Astrocyte of the spinal cord (primary cell): ENCODE measurements around the gene SYNJ2.

Experiments
- DNase-seq: peaks from one replicate; pipeline ENCODE4 v3.0.0; 2011; ENCODE audit warnings: low read depth, low spot score
- H3K4me3 ChIP-seq: 2 replicates; pipeline ENCODE4 v1.5.1; 2011; ENCODE audit warnings: low read depth, mild to moderate bottlenecking, low read length, moderate library complexity
- CTCF ChIP-seq: IDR thresholded peaks from 2 replicates; pipeline ENCODE4 v1.5.1; 2012; ENCODE audit warnings: low read depth, mild to moderate bottlenecking, low read length, inconsistent platforms
- in situ Hi-C: cut with HindIII; loops from 2 replicates; pipeline ENCODE4 v1.10.0; 2017; ENCODE audit warnings: low sequenced_read_pairs

The SYNJ2 gene

GRCh38 chr6:158061361-158061708, 79.7 kb downstream of the SYNJ2 start:
- DNase-seq, result no peak

GRCh38 chr6:158061709-158062461, 80.2 kb downstream of the SYNJ2 start:
- in situ Hi-C loops, result no loop called here
- H3K4me3 ChIP-seq, result no peak overlapping the region
- DNase-seq, result peak; percentile 77
- TF ChIP-seq CTCF, result no peak

More at GRCh38 chr6:158061361-158061708, 79.7 kb downstream of the SYNJ2 start:
- no peak overlapping the region for H3K4me3 ChIP-seq
- in situ Hi-C loops, result no loop called here
- no peak for TF ChIP-seq CTCF

GRCh38 chr6:158063736-158064135, 82.1 kb downstream of the SYNJ2 start:
- no peak for TF ChIP-seq CTCF
- H3K4me3 ChIP-seq, result no peak overlapping the region
- in situ Hi-C loops, result no loop called here
- DNase-seq, result no peak

- no peak for DNase-seq
- in situ Hi-C loops, result no loop called here
- TF ChIP-seq CTCF, result no peak
- H3K4me3 ChIP-seq, result no peak overlapping the region
These were observed 83.1 kb downstream of the SYNJ2 start for GRCh38 chr6:158064725-158065251.

- no peak for DNase-seq
- in situ Hi-C loops, result no loop called here
- H3K4me3 ChIP-seq, result no peak overlapping the region
- no peak for TF ChIP-seq CTCF
These were observed 84.6 kb downstream of the SYNJ2 start for GRCh38 chr6:158066136-158066781.

GRCh38 chr6:158067436-158068015, 85.9 kb downstream of the SYNJ2 start:
- no peak for DNase-seq
- no peak overlapping the region for H3K4me3 ChIP-seq
- in situ Hi-C loops, result no loop called here
- no peak for TF ChIP-seq CTCF
